HEK293 (cell line): ENCODE data around the gene GPATCH2.

Experiments
- CTCF ChIP-seq: fragments of 450-650 bp; formaldehyde crosslinking; IDR thresholded peaks from 2 replicates; pipeline ENCODE4 v1.5.1; 2016; ENCODE audit warnings: missing biosample characterization, missing genetic modification characterization
- KLF16 ChIP-seq: fragments of 450-650 bp; formaldehyde crosslinking; IDR thresholded peaks from 2 replicates; pipeline ENCODE4 v1.5.1; 2017; ENCODE audit warnings: missing biosample characterization, missing genetic modification characterization
- SP2 ChIP-seq: fragments of 450-650 bp; formaldehyde crosslinking; IDR thresholded peaks from 2 replicates; pipeline ENCODE4 v1.5.1; 2016; ENCODE audit warnings: missing biosample characterization, missing genetic modification characterization
- ZNF146 ChIP-seq: fragments of 450-650 bp; formaldehyde crosslinking; IDR thresholded peaks from 2 replicates; pipeline ENCODE4 v1.5.1; 2016; ENCODE audit warnings: missing biosample characterization, missing genetic modification characterization
- ZNF175 ChIP-seq: fragments of 450-650 bp; formaldehyde crosslinking; IDR thresholded peaks from 2 replicates; pipeline ENCODE4 v1.5.1; 2016; ENCODE audit warnings: missing biosample characterization, missing genetic modification characterization
- ZNF473 ChIP-seq: fragments of 450-650 bp; formaldehyde crosslinking; IDR thresholded peaks from 2 replicates; pipeline ENCODE4 v1.5.1; 2017; ENCODE audit warnings: missing biosample characterization, missing genetic modification characterization
- ZNF488 ChIP-seq: fragments of 450-650 bp; formaldehyde crosslinking; IDR thresholded peaks from 2 replicates; pipeline ENCODE4 v1.5.1; 2016; ENCODE audit warnings: missing biosample characterization, missing genetic modification characterization
- ZNF692 ChIP-seq: fragments of 450-650 bp; formaldehyde crosslinking; IDR thresholded peaks from 2 replicates; pipeline ENCODE4 v1.5.1; 2016; ENCODE audit warnings: missing biosample characterization, missing genetic modification characterization
- TF ChIP-seq, protein P1 (sequence below): fragments of 450-650 bp; formaldehyde crosslinking; IDR thresholded peaks from 2 replicates; pipeline ENCODE4 v1.5.1; 2016; ENCODE audit warnings: missing biosample characterization, missing genetic modification characterization, borderline replicate concordance

DNA sequence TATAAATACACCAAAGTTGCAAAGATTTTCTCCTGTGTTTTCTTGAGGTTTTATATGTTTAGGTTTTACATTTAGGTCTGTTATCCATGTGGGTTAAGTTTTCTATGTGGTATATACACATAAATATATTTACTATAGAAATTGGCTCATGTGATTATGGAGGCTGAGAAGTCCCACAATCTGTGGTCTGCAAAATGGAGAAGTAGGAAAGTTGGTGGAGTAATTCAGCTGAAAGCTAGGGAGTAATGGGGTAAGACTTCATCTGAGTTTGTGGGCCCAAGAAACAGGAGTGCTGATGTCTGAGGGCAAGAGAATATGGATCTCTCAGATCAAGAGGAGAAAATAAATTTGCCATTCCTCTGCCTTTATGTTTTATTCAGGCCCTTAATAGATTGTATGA, 146.0 kb downstream of the GPATCH2 start:
- TF ChIP-seq ZNF692 (no peak), CTCF (tag by site-specific recombination) (no peak), SP2 (no peak), KLF16 (tag by site-specific recombination) (no peak), ZNF473 (tag by site-specific recombination) (no peak), ZNF175 (tag by site-specific recombination) (no peak), ZNF488 (tag by site-specific recombination) (no peak), ZNF146 (tag by site-specific recombination) (no peak)
- TF ChIP-seq, protein P1, sequence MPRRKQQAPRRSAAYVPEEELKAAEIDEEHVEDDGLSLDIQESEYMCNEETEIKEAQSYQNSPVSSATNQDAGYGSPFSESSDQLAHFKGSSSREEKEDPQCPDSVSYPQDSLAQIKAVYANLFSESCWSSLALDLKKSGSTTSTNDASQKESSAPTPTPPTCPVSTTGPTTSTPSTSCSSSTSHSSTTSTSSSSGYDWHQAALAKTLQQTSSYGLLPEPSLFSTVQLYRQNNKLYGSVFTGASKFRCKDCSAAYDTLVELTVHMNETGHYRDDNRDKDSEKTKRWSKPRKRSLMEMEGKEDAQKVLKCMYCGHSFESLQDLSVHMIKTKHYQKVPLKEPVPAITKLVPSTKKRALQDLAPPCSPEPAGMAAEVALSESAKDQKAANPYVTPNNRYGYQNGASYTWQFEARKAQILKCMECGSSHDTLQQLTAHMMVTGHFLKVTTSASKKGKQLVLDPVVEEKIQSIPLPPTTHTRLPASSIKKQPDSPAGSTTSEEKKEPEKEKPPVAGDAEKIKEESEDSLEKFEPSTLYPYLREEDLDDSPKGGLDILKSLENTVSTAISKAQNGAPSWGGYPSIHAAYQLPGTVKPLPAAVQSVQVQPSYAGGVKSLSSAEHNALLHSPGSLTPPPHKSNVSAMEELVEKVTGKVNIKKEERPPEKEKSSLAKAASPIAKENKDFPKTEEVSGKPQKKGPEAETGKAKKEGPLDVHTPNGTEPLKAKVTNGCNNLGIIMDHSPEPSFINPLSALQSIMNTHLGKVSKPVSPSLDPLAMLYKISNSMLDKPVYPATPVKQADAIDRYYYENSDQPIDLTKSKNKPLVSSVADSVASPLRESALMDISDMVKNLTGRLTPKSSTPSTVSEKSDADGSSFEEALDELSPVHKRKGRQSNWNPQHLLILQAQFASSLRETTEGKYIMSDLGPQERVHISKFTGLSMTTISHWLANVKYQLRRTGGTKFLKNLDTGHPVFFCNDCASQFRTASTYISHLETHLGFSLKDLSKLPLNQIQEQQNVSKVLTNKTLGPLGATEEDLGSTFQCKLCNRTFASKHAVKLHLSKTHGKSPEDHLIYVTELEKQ (tag by site-specific recombination) = no peak
